ENCODE measurements around the gene CCDC87. TPM values are rescaled to one million over a fixed set of nuclear protein-coding genes. Genes with fewer than 3 reads are reported as not detected.
"Not testable (repeated sequence)": the region's sequence is repeated elsewhere in the genome, so short reads cannot be mapped to it uniquely, and the experiment has no call there.

Gene CCDC87
- total RNA-seq, 1 experiment from 2014 or later, result 0.52 TPM

- DNase-seq, result no peak
- Histone ChIP-seq H3K4me3 (ENCODE audit: insufficient read depth, low read depth, low read length) (no peak overlapping the region), H3K36me3 (replicated peaks; ENCODE audit: control insufficient read depth, insufficient read depth, low read length) (peaks cover 22% of the 10 kb centered on the region), H3K27me3 (ENCODE audit: control insufficient read depth, insufficient read depth, low read length) (no peaks in the 10 kb centered on the region)
Measured at GRCh38 chr11:66603072-66603471, 10.2 kb upstream of the CCDC87 start.

- DNase-seq, result no peak
- H3K27me3 ChIP-seq (ENCODE audit: control insufficient read depth, insufficient read depth, low read length), result no peaks in the 10 kb centered on the region
- peaks cover 15% of the 10 kb centered on the region for H3K36me3 ChIP-seq (replicated peaks; ENCODE audit: control insufficient read depth, insufficient read depth, low read length)
- no peak overlapping the region for H3K4me3 ChIP-seq (ENCODE audit: insufficient read depth, low read depth, low read length)
Measured at GRCh38 chr11:66600631-66601233, 7.9 kb upstream of the CCDC87 start.

DNA sequence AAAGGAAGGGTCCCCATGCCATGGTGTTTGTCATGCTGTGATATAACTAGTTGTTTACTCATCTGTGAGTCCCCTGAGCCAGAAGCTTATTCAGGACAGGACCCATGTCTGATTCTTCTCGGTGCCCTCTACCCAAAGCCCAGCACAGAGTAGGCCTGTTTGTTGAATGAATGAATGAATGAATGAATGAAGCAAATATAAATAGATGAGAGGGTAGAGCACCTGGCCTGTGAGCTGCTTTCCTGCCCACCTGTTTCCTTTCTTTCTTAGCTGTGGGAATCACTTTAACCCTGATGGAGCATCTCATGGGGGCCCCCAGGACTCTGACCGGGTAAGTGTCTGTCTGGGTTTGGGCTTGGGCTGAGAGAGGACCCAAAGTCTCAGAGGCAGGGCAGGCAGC lies 7.4 kb upstream of the CCDC87 start:
- Histone ChIP-seq H3K4me3 (ENCODE audit: insufficient read depth, low read depth, low read length) (no peak overlapping the region), H3K36me3 (replicated peaks; ENCODE audit: control insufficient read depth, insufficient read depth, low read length) (peaks cover 15% of the 10 kb centered on the region), H3K27me3 (ENCODE audit: control insufficient read depth, insufficient read depth, low read length) (no peaks in the 10 kb centered on the region)
- no peak for DNase-seq

DNA sequence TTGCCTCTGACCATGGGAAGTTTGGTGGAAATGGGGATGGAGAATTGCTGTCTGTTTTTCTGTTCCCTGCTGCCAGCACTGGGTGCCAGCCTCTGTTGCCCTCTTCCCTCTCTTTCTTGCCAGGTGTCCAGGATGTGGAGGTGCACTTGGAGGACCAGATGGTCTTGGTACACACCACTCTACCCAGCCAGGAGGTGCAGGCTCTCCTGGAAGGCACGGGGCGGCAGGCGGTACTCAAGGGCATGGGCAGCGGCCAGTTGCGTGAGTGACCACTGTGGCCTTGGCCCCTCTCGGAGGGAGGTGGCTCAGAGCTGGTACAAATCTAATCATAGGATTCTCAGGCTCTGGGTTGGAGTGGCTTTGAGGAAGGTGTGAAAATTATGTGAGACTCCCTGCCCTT lies 6.1 kb upstream of the CCDC87 start:
- no peak overlapping the region for H3K4me3 ChIP-seq (ENCODE audit: insufficient read depth, low read depth, low read length)
- H3K36me3 ChIP-seq (replicated peaks; ENCODE audit: control insufficient read depth, insufficient read depth, low read length), result peaks cover 11% of the 10 kb centered on the region
- no peaks in the 10 kb centered on the region for H3K27me3 ChIP-seq (ENCODE audit: control insufficient read depth, insufficient read depth, low read length)
- no peak for DNase-seq

DNA sequence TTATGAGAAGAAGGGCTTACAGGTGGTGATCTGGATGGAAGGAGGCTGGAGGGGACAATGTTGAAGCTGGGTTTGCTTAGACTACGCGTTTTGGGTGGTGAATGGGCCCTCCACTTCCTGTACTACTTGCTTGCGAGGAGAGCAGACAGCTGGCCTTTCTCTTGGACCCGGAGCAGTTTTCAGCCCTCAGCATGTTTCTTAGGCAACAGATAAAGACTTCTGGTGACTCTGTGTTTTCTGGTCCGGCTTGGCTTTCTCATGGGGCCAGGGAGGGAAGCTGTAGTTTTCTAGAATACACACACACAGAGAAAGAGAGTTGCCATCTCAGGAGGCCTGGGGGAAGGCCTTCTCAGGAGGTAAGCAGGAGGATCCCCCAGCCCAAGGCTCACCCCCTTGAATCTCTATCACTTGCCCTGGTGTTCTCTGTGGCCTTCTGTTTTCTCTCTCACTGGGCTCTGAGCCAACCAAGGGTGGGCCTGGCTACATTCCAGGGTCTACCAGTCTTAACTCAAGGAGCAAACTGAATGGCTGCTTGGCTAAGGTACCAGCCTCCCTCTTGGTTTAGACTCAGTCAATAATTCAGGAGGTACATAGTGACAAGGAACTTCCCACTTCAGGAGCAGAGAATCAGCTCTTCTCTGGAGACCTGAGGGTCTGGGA lies 2.5 kb upstream of the CCDC87 start:
- Histone ChIP-seq H3K4me3 (ENCODE audit: insufficient read depth, low read depth, low read length) (no peak overlapping the region), H3K36me3 (replicated peaks; ENCODE audit: control insufficient read depth, insufficient read depth, low read length) (peaks cover 7% of the 10 kb centered on the region)
- DNase-seq, result no peak

DNA sequence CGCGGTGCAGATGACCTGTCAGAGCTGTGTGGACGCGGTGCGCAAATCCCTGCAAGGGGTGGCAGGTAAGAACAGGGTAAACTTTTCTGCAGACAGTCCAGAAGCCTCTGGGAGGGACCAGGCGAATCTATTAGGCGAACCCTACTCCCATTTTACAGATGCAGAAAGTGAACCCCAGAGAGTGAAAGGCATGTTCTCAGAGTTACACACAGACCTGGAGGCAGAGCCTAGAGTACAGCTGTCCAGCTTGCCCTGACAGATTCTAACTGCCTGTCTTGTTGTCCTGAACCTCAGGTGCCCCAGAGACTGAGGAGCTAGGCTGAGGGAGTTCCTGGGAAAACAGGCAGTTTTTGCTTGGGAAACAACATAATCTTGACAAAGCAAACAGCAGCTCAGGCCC lies 787 bp upstream of the CCDC87 start:
- H3K36me3 ChIP-seq (replicated peaks; ENCODE audit: control insufficient read depth, insufficient read depth, low read length), result peaks cover 2% of the 10 kb centered on the region; the same call in 1 of the 2 replicates
- no peaks in the 10 kb centered on the region for H3K27me3 ChIP-seq (ENCODE audit: control insufficient read depth, insufficient read depth, low read length)
- no peak for DNase-seq
- peak overlapping the region; percentile 57 for H3K4me3 ChIP-seq (ENCODE audit: insufficient read depth, low read depth, low read length)

More for the DNA sequence above, 2.5 kb upstream of the CCDC87 start:
- no peaks in the 10 kb centered on the region for H3K27me3 ChIP-seq (ENCODE audit: control insufficient read depth, insufficient read depth, low read length)

DNA sequence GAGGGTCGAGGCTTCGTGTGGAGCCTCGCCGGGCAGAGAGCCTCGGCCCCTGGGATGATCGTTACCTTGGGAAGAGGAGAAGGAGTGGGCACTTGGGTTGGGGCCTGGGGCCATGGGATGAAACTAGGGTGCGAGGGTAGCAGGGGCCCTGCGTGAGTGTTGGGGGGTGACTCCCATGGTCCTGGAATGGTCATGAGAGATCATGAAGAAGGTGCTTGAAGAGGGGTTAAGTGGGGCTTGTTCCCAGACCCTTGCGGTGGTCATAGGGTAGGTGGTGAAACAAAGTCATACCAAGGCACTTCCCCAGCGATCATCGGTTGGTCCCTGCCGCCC lies 406 bp upstream of the CCDC87 start:
- H3K4me3 ChIP-seq (ENCODE audit: insufficient read depth, low read depth, low read length), result peak overlapping the region; percentile 57
- DNase-seq, result no peak
- peaks cover 2% of the 10 kb centered on the region; the same call in 1 of the 2 replicates for H3K36me3 ChIP-seq (replicated peaks; ENCODE audit: control insufficient read depth, insufficient read depth, low read length)
- H3K27me3 ChIP-seq (ENCODE audit: control insufficient read depth, insufficient read depth, low read length), result no peaks in the 10 kb centered on the region

DNA sequence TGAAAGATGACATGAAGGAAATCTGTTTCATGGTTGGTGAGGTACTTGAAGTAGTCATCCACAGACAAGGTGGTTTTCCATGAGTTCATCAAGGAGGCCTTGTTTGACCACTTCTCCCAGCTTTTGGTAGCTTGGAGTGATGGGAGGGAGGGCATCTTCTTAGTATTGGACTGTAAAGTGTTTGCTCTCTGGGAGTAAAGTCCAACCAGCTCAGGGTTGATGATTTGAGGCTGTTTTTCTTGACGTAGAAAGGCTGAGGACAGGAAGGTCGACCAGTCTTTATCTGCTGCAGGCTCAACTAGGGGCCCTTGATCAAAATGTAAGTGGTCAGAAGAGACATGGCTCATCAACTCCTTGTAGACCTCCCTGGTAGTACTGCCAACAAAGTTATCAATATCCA lies 1.7 kb downstream of the CCDC87 start:
- no peaks in the 10 kb centered on the region for H3K27me3 ChIP-seq (ENCODE audit: control insufficient read depth, insufficient read depth, low read length)
- no peak overlapping the region for H3K4me3 ChIP-seq (ENCODE audit: insufficient read depth, low read depth, low read length)
- no peaks in the 10 kb centered on the region for H3K36me3 ChIP-seq (replicated peaks; ENCODE audit: control insufficient read depth, insufficient read depth, low read length)
- peak; percentile 12 for DNase-seq

DNA sequence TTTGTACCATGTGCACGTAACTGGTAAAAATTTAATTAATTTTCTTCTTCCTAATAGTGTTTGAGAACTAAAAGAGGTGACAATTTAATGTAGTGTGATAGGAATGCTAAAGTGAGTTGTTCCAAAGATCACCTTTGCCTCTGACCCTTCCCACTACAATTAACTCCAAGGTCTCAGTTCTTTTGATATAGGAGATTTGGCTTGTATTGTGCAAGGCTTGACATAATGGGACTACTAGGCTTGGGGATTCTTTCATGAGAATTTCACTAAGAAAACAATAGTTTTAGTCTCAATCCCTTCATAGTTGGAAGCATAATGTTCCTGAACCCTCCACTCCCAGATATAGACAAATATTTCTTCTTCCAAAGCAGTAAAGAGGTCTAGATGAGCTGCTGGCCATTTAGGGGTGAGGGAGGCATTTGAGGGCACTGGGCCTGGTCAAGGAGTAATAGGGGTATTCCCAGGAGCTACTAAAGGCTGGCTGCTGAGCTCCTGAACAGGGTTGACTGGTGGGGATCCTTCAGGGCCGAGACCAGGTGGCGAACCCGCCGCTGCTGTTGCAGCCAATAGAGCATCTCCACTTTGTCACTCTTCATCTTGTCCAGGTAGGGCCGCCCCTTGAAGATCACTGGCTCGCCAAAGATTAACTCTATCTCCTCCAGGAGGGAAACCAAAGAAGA lies 2.7 kb downstream of the CCDC87 start:
- H3K4me3 ChIP-seq (ENCODE audit: insufficient read depth, low read depth, low read length), result no peak overlapping the region
- peak; percentile 12 for DNase-seq

DNA sequence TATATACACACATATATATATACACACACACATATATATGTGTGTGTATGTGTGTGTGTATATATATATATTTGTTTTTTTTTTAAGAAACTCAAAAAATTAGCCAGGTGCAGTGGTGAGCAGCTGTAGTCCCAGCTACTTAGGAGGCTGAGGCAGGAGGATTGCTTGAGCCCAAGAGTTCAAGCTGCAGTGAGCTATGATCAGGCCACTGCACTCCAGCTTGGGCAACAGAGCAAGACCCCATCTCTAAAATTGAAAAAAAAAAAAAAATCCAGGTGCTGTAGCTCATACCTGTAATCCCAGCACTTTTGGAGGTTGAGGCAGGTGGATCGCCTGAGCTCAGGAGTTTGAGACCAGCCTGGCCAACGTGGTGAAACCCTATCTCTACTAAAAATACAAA lies 3.5 kb downstream of the CCDC87 start:
- H3K27me3 ChIP-seq (ENCODE audit: control insufficient read depth, insufficient read depth, low read length); DNase-seq; H3K4me3 ChIP-seq (ENCODE audit: insufficient read depth, low read depth, low read length); H3K36me3 ChIP-seq (replicated peaks; ENCODE audit: control insufficient read depth, insufficient read depth, low read length): not testable (repeated sequence)

More for the DNA sequence above, 2.7 kb downstream of the CCDC87 start:
- no peaks in the 10 kb centered on the region for H3K36me3 ChIP-seq (replicated peaks; ENCODE audit: control insufficient read depth, insufficient read depth, low read length)
- H3K27me3 ChIP-seq (ENCODE audit: control insufficient read depth, insufficient read depth, low read length), result no peaks in the 10 kb centered on the region

DNA sequence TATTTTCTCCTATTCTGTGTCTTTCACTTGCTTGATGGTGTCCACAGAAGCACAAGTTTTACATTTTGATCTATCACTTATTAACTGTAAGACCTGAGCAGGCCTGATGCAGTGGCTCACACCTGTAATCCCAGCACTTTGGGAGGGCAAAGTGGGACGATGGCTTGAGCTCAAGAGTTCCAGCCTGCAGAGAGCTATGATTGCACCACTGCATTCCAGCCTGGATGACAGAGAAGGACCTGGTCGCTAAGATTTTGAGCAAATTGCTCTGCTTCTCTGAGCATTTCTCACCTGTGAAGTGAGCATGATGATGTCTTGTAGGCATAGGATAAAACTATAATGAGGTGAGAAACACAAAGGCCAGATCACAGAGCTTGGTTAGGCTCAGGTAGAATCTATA lies 6.7 kb downstream of the CCDC87 start:
- DNase-seq, result no peak
- Histone ChIP-seq H3K36me3 (replicated peaks; ENCODE audit: control insufficient read depth, insufficient read depth, low read length) (no peaks in the 10 kb centered on the region), H3K4me3 (ENCODE audit: insufficient read depth, low read depth, low read length) (no peak overlapping the region), H3K27me3 (ENCODE audit: control insufficient read depth, insufficient read depth, low read length) (no peaks in the 10 kb centered on the region)

- H3K27me3 ChIP-seq (ENCODE audit: control insufficient read depth, insufficient read depth, low read length); H3K4me3 ChIP-seq (ENCODE audit: insufficient read depth, low read depth, low read length); H3K36me3 ChIP-seq (replicated peaks; ENCODE audit: control insufficient read depth, insufficient read depth, low read length); DNase-seq: not testable (repeated sequence)
Measured at GRCh38 chr11:66585447-66585846, 7.4 kb downstream of the CCDC87 start.

DNA sequence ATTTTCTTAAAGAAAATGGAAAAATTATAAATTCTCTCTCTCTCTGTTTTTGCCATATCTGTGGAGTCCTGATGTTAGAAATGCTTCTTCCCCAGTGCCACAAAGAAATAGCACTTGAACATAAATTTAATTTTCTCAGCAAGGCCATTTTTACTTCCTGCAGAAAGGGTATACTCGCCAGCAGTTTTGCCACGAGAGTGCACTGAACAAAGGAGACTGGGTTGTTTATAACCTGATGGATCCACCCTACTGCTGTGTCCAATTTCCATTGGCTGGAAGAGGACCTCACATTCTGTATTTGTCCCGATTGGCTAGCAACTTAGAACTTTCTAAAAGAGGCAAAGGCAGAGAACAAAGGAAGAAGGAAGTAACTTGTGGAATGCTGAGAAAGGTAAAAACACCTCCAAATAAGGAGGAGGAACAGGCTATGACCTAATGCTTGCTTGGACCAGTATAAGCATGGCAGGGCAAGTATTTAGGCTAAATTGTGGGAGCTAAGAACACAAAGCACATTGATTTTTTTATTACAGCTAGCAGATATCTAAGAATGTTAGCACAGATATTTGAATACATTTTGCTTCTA lies 10.2 kb downstream of the CCDC87 start:
- H3K27me3 ChIP-seq (ENCODE audit: control insufficient read depth, insufficient read depth, low read length); H3K4me3 ChIP-seq (ENCODE audit: insufficient read depth, low read depth, low read length); DNase-seq; H3K36me3 ChIP-seq (replicated peaks; ENCODE audit: control insufficient read depth, insufficient read depth, low read length): not testable (repeated sequence)

GRCh38 chr11:66581261-66581660 lies 11.6 kb downstream of the CCDC87 start:
- H3K36me3 ChIP-seq (replicated peaks; ENCODE audit: control insufficient read depth, insufficient read depth, low read length), result no peaks in the 10 kb centered on the region
- H3K27me3 ChIP-seq (ENCODE audit: control insufficient read depth, insufficient read depth, low read length), result no peaks in the 10 kb centered on the region
- no peak for DNase-seq
- no peak overlapping the region for H3K4me3 ChIP-seq (ENCODE audit: insufficient read depth, low read depth, low read length)

DNA sequence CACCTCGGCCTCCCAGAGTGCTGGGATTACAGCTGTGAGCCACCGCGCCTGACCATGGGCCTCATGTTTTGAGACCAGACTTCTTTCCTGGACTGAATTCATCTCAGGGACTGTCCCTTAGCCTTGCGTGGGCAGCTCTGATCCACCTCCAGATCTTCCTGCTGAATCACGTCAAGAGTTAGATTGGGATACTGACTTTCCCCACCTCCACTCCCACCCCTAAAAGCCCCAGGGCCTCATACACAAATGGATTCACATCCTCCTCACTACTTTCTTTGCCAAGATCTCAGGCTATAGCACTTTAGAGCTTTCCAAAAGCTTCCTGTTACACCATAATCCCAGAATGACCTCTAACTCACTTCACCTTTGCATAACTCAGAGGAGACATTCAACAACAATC lies 12.1 kb downstream of the CCDC87 start:
- H3K36me3 ChIP-seq (replicated peaks; ENCODE audit: control insufficient read depth, insufficient read depth, low read length), result no peaks in the 10 kb centered on the region
- no peak overlapping the region for H3K4me3 ChIP-seq (ENCODE audit: insufficient read depth, low read depth, low read length)
- DNase-seq, result no peak
- no peaks in the 10 kb centered on the region for H3K27me3 ChIP-seq (ENCODE audit: control insufficient read depth, insufficient read depth, low read length)
